IMR-90 (cell line): ENCODE measurements around the gene ZNF385D. TPM values are rescaled to one million over a fixed set of nuclear protein-coding genes. Genes with fewer than 3 reads are reported as not detected.

ENCODE experiments used
- ATAC-seq: fragments of 200-7000 bp; cut with Tn5 transposase; 2 replicates; pipeline ENCODE4 v1.9.1; 2020; ENCODE audit warnings: low read depth, mild to moderate bottlenecking, moderate library complexity
- BruUV-seq: library from RNA; stranded (reverse); fragments of 400-500 nt; replicated peaks from 2 replicates; lab custom pipeline; 2021; lab: Mats Ljungman, UMichigan
- CTCF ChIA-PET: fragments of 300-600 bp; formaldehyde crosslinking; extraction: SDS; loops from one replicate; lab custom pipeline; 2021; ENCODE audit warnings: antibody characterized with exemption; lab: Yijun Ruan, JAX
- POLR2A ChIA-PET: fragments of 300-600 bp; sonication (Branson Sonifier 250); formaldehyde crosslinking; loops from one replicate; lab custom pipeline; 2022; ENCODE audit warnings: antibody characterized with exemption; ENCODE audit not compliant: unreplicated experiment; lab: Charles Lee
- DNase-seq: peaks from one replicate; pipeline ENCODE4 v3.0.0; 2013
- H2AFZ ChIP-seq: replicated peaks from 2 replicates; pipeline ENCODE3; 2013; ENCODE audit warnings: low read length, mild to moderate bottlenecking; ENCODE audit not compliant: poor library complexity
- H2AK5ac ChIP-seq: 2 replicates; pipeline ENCODE4 v1.6.1; 2013; ENCODE audit warnings: low read depth, low read length, inconsistent platforms
- H2AK9ac ChIP-seq: replicated peaks from 2 replicates; pipeline ENCODE3; 2013; ENCODE audit warnings: mild to moderate bottlenecking, low read depth, low read length, moderate library complexity; ENCODE audit not compliant: poor library complexity
- H2BK120ac ChIP-seq: 2 replicates; pipeline ENCODE4 v1.6.1; 2013; ENCODE audit warnings: low read depth, low read length, inconsistent platforms
- H2BK15ac ChIP-seq: 3 replicates; pipeline ENCODE4 v1.6.1; 2013; ENCODE audit warnings: low read depth, low read length, inconsistent platforms
- H2BK20ac ChIP-seq: 2 replicates; pipeline ENCODE4 v1.6.1; 2013; ENCODE audit warnings: low read depth, mild to moderate bottlenecking, inconsistent platforms, low read length, moderate library complexity
- H2BK5ac ChIP-seq: 2 replicates; pipeline ENCODE4 v1.6.1; 2013; ENCODE audit warnings: mild to moderate bottlenecking, low read depth, low read length, inconsistent platforms; ENCODE audit not compliant: poor library complexity, severe bottlenecking
- H3K14ac ChIP-seq: replicated peaks from 2 replicates; pipeline ENCODE4 v1.6.1; 2013; ENCODE audit warnings: low read depth, low read length, inconsistent platforms
- H3K18ac ChIP-seq: 2 replicates; pipeline ENCODE4 v1.6.1; 2013; ENCODE audit warnings: low read depth, low read length, control low read depth
- H3K23ac ChIP-seq: 2 replicates; pipeline ENCODE4 v1.6.1; 2013; ENCODE audit warnings: low read depth, low read length, inconsistent platforms
- H3K27ac ChIP-seq: 2 replicates; pipeline ENCODE4 v1.5.1; 2013; ENCODE audit warnings: mild to moderate bottlenecking, control low read depth, low read length; ENCODE audit not compliant: insufficient read depth
- H3K27me3 ChIP-seq: 2 replicates; pipeline ENCODE4 v1.6.1; 2013; ENCODE audit warnings: low read length; ENCODE audit not compliant: control insufficient read depth, insufficient read depth
- H3K36me3 ChIP-seq: 2 replicates; pipeline ENCODE4 v1.6.1; 2013; ENCODE audit warnings: low read length, mixed read lengths; ENCODE audit not compliant: control insufficient read depth, insufficient read depth
- H3K4ac ChIP-seq: 2 replicates; pipeline ENCODE4 v1.6.1; 2013; ENCODE audit warnings: low read depth, low read length, inconsistent platforms
- H3K4me1 ChIP-seq: 2 replicates; pipeline ENCODE4 v1.6.1; 2013; ENCODE audit warnings: low read length, mixed read lengths; ENCODE audit not compliant: control insufficient read depth, insufficient read depth
- H3K4me2 ChIP-seq: 2 replicates; pipeline ENCODE4 v1.6.1; 2013; ENCODE audit warnings: low read depth, mild to moderate bottlenecking, control low read depth, low read length, moderate library complexity
- H3K4me3 ChIP-seq: 2 replicates; pipeline ENCODE4 v1.5.1; 2013; ENCODE audit warnings: low read depth, mild to moderate bottlenecking, control low read depth, low read length, moderate library complexity; ENCODE audit not compliant: insufficient read depth
- H3K56ac ChIP-seq: 2 replicates; pipeline ENCODE4 v1.6.1; 2013; ENCODE audit warnings: low read length, inconsistent platforms; ENCODE audit not compliant: insufficient read depth; ENCODE audit errors: extremely low read depth
- H3K79me1 ChIP-seq, 2 experiments: 2 replicates each; pipeline ENCODE4 v1.6.1; 2013; ENCODE audit warnings: low read length in 2 of 2, inconsistent platforms in 1 of 2, low read depth in 1 of 2
- H3K9ac ChIP-seq: 2 replicates; pipeline ENCODE4 v1.6.1; 2013; ENCODE audit warnings: low read depth, low read length, control low read depth
- H3K9me1 ChIP-seq: 2 replicates; pipeline ENCODE4 v1.6.1; 2013; ENCODE audit warnings: low read length, inconsistent platforms; ENCODE audit not compliant: insufficient read depth
- H3K9me3 ChIP-seq: 2 replicates; pipeline ENCODE4 v1.6.1; 2013; ENCODE audit warnings: low read length; ENCODE audit not compliant: control insufficient read depth, insufficient read depth
- H4K20me1 ChIP-seq: 2 replicates; pipeline ENCODE4 v1.6.1; 2013; ENCODE audit warnings: low read length, inconsistent platforms; ENCODE audit not compliant: insufficient read depth
- H4K5ac ChIP-seq: 2 replicates; pipeline ENCODE4 v1.6.1; 2013; ENCODE audit warnings: mild to moderate bottlenecking, low read depth, low read length, control low read depth
- H4K8ac ChIP-seq, 2 experiments: 2 replicates each; pipeline ENCODE4 v1.6.1; 2013; ENCODE audit warnings: low read depth in 2 of 2, low read length in 2 of 2, control low read depth in 1 of 2, inconsistent platforms in 1 of 2
- H4K91ac ChIP-seq: 2 replicates; pipeline ENCODE4 v1.6.1; 2013; ENCODE audit warnings: low read depth, low read length, inconsistent platforms; ENCODE audit not compliant: insufficient read depth
- BHLHE40 ChIP-seq: fragments of 150-350 bp; IDR thresholded peaks from 2 replicates; pipeline ENCODE4 v1.6.1; 2016; ENCODE audit warnings: mild to moderate bottlenecking, low read depth, low read length
- CEBPB ChIP-seq: IDR thresholded peaks from 2 replicates; pipeline ENCODE4 v1.6.1; 2012; ENCODE audit warnings: low read depth, low read length, improper control_type of control experiment
- ELK1 ChIP-seq: fragments of 150-350 bp; IDR thresholded peaks from 2 replicates; pipeline ENCODE4 v1.6.1; 2016; ENCODE audit warnings: low read depth, mild to moderate bottlenecking, low read length, moderate library complexity, borderline replicate concordance
- FOS ChIP-seq: fragments of 150-350 bp; IDR thresholded peaks from 2 replicates; pipeline ENCODE4 v1.6.1; 2016; ENCODE audit warnings: low read depth, low read length
- MAFK ChIP-seq: IDR thresholded peaks from 2 replicates; pipeline ENCODE4 v1.6.1; 2012; ENCODE audit warnings: low read depth, low read length, improper control_type of control experiment
- MAZ ChIP-seq: IDR thresholded peaks from 2 replicates; pipeline ENCODE4 v1.6.1; 2012; ENCODE audit warnings: low read depth, mild to moderate bottlenecking, low read length, improper control_type of control experiment, moderate library complexity, borderline replicate concordance
- MXI1 ChIP-seq: IDR thresholded peaks from 2 replicates; pipeline ENCODE4 v1.6.1; 2012; ENCODE audit warnings: low read depth, mild to moderate bottlenecking, low read length, moderate library complexity, borderline replicate concordance
- NFE2L2 ChIP-seq: fragments of 150-350 bp; IDR thresholded peaks from 2 replicates; pipeline ENCODE4 v1.6.1; 2016; ENCODE audit warnings: low read depth, mild to moderate bottlenecking, low read length
- POLR2A ChIP-seq: IDR thresholded peaks from 2 replicates; pipeline ENCODE4 v1.6.1; 2012; ENCODE audit warnings: mild to moderate bottlenecking, low read depth, low read length
- RAD21 ChIP-seq: IDR thresholded peaks from 2 replicates; pipeline ENCODE4 v1.6.1; 2012; ENCODE audit warnings: low read length, improper control_type of control experiment
- RCOR1 ChIP-seq: IDR thresholded peaks from 2 replicates; pipeline ENCODE4 v1.6.1; 2012; ENCODE audit warnings: mild to moderate bottlenecking, low read length, improper control_type of control experiment; ENCODE audit not compliant: insufficient replicate concordance
- RFX5 ChIP-seq: IDR thresholded peaks from 2 replicates; pipeline ENCODE4 v1.8.0; 2012; ENCODE audit warnings: low read depth, mild to moderate bottlenecking, low read length, moderate library complexity
- SMC3 ChIP-seq: fragments of 150-350 bp; IDR thresholded peaks from 2 replicates; pipeline ENCODE4 v1.6.1; 2016; ENCODE audit warnings: low read depth, mild to moderate bottlenecking, antibody characterized with exemption, low read length, moderate library complexity
- USF2 ChIP-seq: fragments of 150-350 bp; IDR thresholded peaks from 2 replicates; pipeline ENCODE4 v1.6.1; 2017; ENCODE audit warnings: mild to moderate bottlenecking, antibody characterized with exemption, low read length, low read depth
- whole genome bisulfite sequencing, 2 experiments: methylation state at CpG; one replicate each; pipeline versions ENCODE4 v1.1.5 to v1.1.7; 2013; ENCODE audit warnings: missing lambda C conversion rate in 2 of 2; ENCODE audit not compliant: insufficient read length in 1 of 2; ENCODE audit errors: extremely low coverage in 2 of 2; 5-methylcytosine and 5-hydroxymethylcytosine counted together
- dilution Hi-C: fragments of 300-500 bp; cut with HindIII; formaldehyde crosslinking; loops from one replicate; pipeline ENCODE4 v1.14.3; 2018; ENCODE audit warnings: low sequenced_read_pairs; ENCODE audit not compliant: unreplicated experiment
- in situ Hi-C: fragments of 300-500 bp; cut with MboI; formaldehyde crosslinking; loops from 3 replicates; pipeline ENCODE4 v1.14.3; 2019; ENCODE audit warnings: low sequenced_read_pairs, inconsistent platforms, mixed read lengths
- intact Hi-C: fragments of 100-400 bp; cut with micrococcal nuclease; formaldehyde crosslinking; loops from 2 replicates; pipeline ENCODE4 v1.10.0; 2022
- polyA plus RNA-seq, 3 experiments: library from polyadenylated mRNA; depleted of rRNA; stranded (reverse); fragments of >200 nt; gene quantifications; 2 replicates each; pipeline ENCODE4 v1.2.3, GENCODE V29; 2012; ENCODE audit warnings: low replicate concordance in 1 of 3
- total RNA-seq: library from RNA; depleted of rRNA; stranded (reverse); fragments of >200 nt; gene quantifications from 2 replicates; pipeline ENCODE4 v1.2.3, GENCODE V29; 2012
- TF ChIP-seq, protein P1 (sequence below): conservative IDR thresholded peaks from 2 replicates; pipeline ENCODE4 v1.5.1; 2012; ENCODE audit warnings: mild to moderate bottlenecking, low read depth, low read length, improper control_type of control experiment

ZNF385D gene
- total and polyA plus RNA-seq, 2 of the 4 experiments (the other 2 are of a cell fraction) = 0.18 to 2.4 TPM

DNA sequence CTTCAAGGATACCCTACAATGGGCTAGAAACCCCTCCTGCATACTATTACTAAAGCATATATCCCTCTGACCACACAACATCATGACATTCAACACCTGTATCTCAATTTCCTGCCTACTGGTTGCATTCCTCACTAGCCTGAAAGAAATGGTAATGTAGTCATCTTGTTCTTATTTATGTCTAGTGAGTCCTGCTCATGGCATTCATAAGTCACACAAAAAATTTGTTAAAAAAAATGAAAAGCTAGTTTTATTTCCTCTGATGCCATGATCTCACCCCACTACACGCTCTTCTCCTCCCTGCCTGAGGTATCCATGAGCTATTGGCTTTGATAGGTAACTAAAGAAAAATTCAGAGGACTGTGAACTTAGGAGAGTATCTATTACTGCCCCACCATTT lies 284.5 kb downstream of the ZNF385D start:
- H2AFZ ChIP-seq = no peak overlapping the region
- intact Hi-C loops (no loop called here), in situ Hi-C loops (no loop called here), dilution Hi-C loops (no loop called here)
- H2AK5ac ChIP-seq = no peak overlapping the region
- ChIA-PET CTCF (no interaction called here), POLR2A (no interaction called here)
- no peak overlapping the region for H3K4me2 ChIP-seq
- BruUV-seq = no TSS peak
- H3K4ac ChIP-seq = no peak overlapping the region
- no peak overlapping the region for H2BK15ac ChIP-seq
- H3K9me3 ChIP-seq = 0 out of 2 replicates have a peak, but pooled peaks cover 2% of the 10 kb centered on the region
- no peaks in the 10 kb centered on the region for H3K79me1 ChIP-seq
- TF ChIP-seq ELK1 (no peak), MAFK (no peak), POLR2A (no peak), MXI1 (no peak), RCOR1 (no peak), CEBPB (no peak), USF2 (no peak), FOS (no peak), SMC3 (no peak), NFE2L2 (no peak), RAD21 (no peak), MAZ (no peak), BHLHE40 (no peak), RFX5 (no peak)
- TF ChIP-seq, protein P1, sequence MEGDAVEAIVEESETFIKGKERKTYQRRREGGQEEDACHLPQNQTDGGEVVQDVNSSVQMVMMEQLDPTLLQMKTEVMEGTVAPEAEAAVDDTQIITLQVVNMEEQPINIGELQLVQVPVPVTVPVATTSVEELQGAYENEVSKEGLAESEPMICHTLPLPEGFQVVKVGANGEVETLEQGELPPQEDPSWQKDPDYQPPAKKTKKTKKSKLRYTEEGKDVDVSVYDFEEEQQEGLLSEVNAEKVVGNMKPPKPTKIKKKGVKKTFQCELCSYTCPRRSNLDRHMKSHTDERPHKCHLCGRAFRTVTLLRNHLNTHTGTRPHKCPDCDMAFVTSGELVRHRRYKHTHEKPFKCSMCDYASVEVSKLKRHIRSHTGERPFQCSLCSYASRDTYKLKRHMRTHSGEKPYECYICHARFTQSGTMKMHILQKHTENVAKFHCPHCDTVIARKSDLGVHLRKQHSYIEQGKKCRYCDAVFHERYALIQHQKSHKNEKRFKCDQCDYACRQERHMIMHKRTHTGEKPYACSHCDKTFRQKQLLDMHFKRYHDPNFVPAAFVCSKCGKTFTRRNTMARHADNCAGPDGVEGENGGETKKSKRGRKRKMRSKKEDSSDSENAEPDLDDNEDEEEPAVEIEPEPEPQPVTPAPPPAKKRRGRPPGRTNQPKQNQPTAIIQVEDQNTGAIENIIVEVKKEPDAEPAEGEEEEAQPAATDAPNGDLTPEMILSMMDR = no peak
- no peaks in the 10 kb centered on the region for H4K20me1 ChIP-seq
- H2AK9ac ChIP-seq = no peak overlapping the region
- no peak overlapping the region for H3K14ac ChIP-seq
- no peak overlapping the region for H4K5ac ChIP-seq
- H4K8ac ChIP-seq = no peak overlapping the region
- no peak overlapping the region for H3K9ac ChIP-seq
- no peak overlapping the region for H3K18ac ChIP-seq
- H3K56ac ChIP-seq = no peak overlapping the region
- H3K4me1 ChIP-seq = no peaks in the 10 kb centered on the region
- no peak overlapping the region for H3K23ac ChIP-seq
- H4K91ac ChIP-seq = no peak overlapping the region
- no peak for DNase-seq
- no peak overlapping the region for H2BK20ac ChIP-seq
- H2BK120ac ChIP-seq = no peak overlapping the region
- WGBS, 2 experiments = no CpG with 5 or more reads among the region's 1 CpG
- H3K9me1 ChIP-seq = no peaks in the 10 kb centered on the region
- no peak overlapping the region for H3K4me3 ChIP-seq
- no peak overlapping the region for H3K27ac ChIP-seq
- H3K27me3 ChIP-seq = no peaks in the 10 kb centered on the region
- ATAC-seq = no peak
- no peak overlapping the region for H2BK5ac ChIP-seq
- no peaks in the 10 kb centered on the region for H3K36me3 ChIP-seq
